RWPE2 (cell line): Measurements from ENCODE around the gene ACTL10.

Experiments
- ATAC-seq: fragments of 200-7000 bp; cut with Tn5 transposase; 3 replicates; pipeline ENCODE4 v1.9.1; 2021; ENCODE audit warnings: low read depth
- DNase-seq: peaks from one replicate; pipeline ENCODE4 v3.0.0-alpha.2; 2020; ENCODE audit warnings: low spot score
- H3K27ac ChIP-seq: fragments of 450-650 bp; 2 replicates; pipeline ENCODE4 v1.5.1; 2017; ENCODE audit warnings: mild to moderate bottlenecking; ENCODE audit not compliant: poor library complexity, severe bottlenecking
- H3K27me3 ChIP-seq: fragments of 250-450 bp; sonication (Bioruptor Pico); 2 replicates; pipeline ENCODE4 v1.5.1; 2021; ENCODE audit warnings: mild to moderate bottlenecking, moderate library complexity; ENCODE audit not compliant: insufficient read depth, poor library complexity, severe bottlenecking
- H3K36me3 ChIP-seq: fragments of 250-450 bp; sonication (Bioruptor Pico); 2 replicates; pipeline ENCODE4 v1.5.1; 2020; ENCODE audit warnings: low read depth, mild to moderate bottlenecking, moderate library complexity
- H3K4me1 ChIP-seq: fragments of 250-450 bp; sonication (Bioruptor Pico); 2 replicates; pipeline ENCODE4 v1.5.1; 2021; ENCODE audit warnings: mild to moderate bottlenecking, moderate library complexity; ENCODE audit not compliant: insufficient read depth, poor library complexity, severe bottlenecking
- H3K4me3 ChIP-seq: fragments of 250-450 bp; sonication (Bioruptor Pico); 2 replicates; pipeline ENCODE4 v1.5.1; 2021; ENCODE audit warnings: mild to moderate bottlenecking, moderate library complexity; ENCODE audit not compliant: severe bottlenecking
- H3K9me3 ChIP-seq: fragments of 250-450 bp; sonication (Bioruptor Pico); 2 replicates; pipeline ENCODE4 v1.5.1; 2021; ENCODE audit warnings: mild to moderate bottlenecking, moderate library complexity; ENCODE audit not compliant: severe bottlenecking
- CTCF ChIP-seq: fragments of 450-650 bp; IDR thresholded peaks from one replicate; pipeline ENCODE4 v1.5.1; 2017; ENCODE audit warnings: mild to moderate bottlenecking, moderate library complexity; ENCODE audit not compliant: poor library complexity, severe bottlenecking

Gene ACTL10

GRCh38 chr20:33707668-33708067 lies 40.9 kb downstream of the ACTL10 start:
- H3K27ac ChIP-seq, result no peak overlapping the region
- H3K27me3 ChIP-seq, result no peaks in the 10 kb centered on the region
- no peak for TF ChIP-seq CTCF
- H3K9me3 ChIP-seq, result no peaks in the 10 kb centered on the region
- H3K36me3 ChIP-seq, result peaks cover 23% of the 10 kb centered on the region
- ATAC-seq (no peak), DNase-seq (no peak)
- H3K4me3 ChIP-seq, result no peak overlapping the region
- no peaks in the 10 kb centered on the region for H3K4me1 ChIP-seq

GRCh38 chr20:33709398-33709797 lies 42.7 kb downstream of the ACTL10 start:
- no peak for TF ChIP-seq CTCF
- no peaks in the 10 kb centered on the region for H3K27me3 ChIP-seq
- peaks cover 39% of the 10 kb centered on the region for H3K36me3 ChIP-seq
- no peak overlapping the region for H3K4me3 ChIP-seq
- peak overlapping the region; percentile 4 for H3K27ac ChIP-seq
- no peaks in the 10 kb centered on the region for H3K4me1 ChIP-seq
- no peaks in the 10 kb centered on the region for H3K9me3 ChIP-seq
- ATAC-seq, result peak; percentile 50
- no peak for DNase-seq

- no peaks in the 10 kb centered on the region for H3K9me3 ChIP-seq
- ATAC-seq (peak; percentile 32; the same call in 2 of the 3 replicates), DNase-seq (no peak)
- H3K27me3 ChIP-seq, result no peaks in the 10 kb centered on the region
- TF ChIP-seq CTCF, result no peak
- H3K27ac ChIP-seq, result no peak overlapping the region
- H3K4me1 ChIP-seq, result no peaks in the 10 kb centered on the region
- no peak overlapping the region for H3K4me3 ChIP-seq
- peaks cover 41% of the 10 kb centered on the region for H3K36me3 ChIP-seq
Measured at GRCh38 chr20:33709905-33710541, 43.3 kb downstream of the ACTL10 start.

- ATAC-seq (no peak), DNase-seq (no peak)
- H3K9me3 ChIP-seq, result no peaks in the 10 kb centered on the region
- no peaks in the 10 kb centered on the region for H3K4me1 ChIP-seq
- no peaks in the 10 kb centered on the region for H3K27me3 ChIP-seq
- no peak overlapping the region for H3K27ac ChIP-seq
- TF ChIP-seq CTCF, result no peak
- H3K36me3 ChIP-seq, result peaks cover 41% of the 10 kb centered on the region
- H3K4me3 ChIP-seq, result no peak overlapping the region
Measured at GRCh38 chr20:33710681-33711445, 44.1 kb downstream of the ACTL10 start.

GRCh38 chr20:33711446-33711738 lies 44.6 kb downstream of the ACTL10 start:
- ATAC-seq, result no peak
- Histone ChIP-seq H3K4me1 (no peaks in the 10 kb centered on the region), H3K36me3 (peaks cover 41% of the 10 kb centered on the region), H3K9me3 (no peaks in the 10 kb centered on the region), H3K27ac (no peak overlapping the region), H3K27me3 (no peaks in the 10 kb centered on the region), H3K4me3 (no peak overlapping the region)
- no peak for TF ChIP-seq CTCF
- DNase-seq, result no peak
